ENCODE measurements around the gene TARP.
"Not testable (repeated sequence)": the region's sequence is repeated elsewhere in the genome, so short reads cannot be mapped to it uniquely, and the experiment has no call there.

The TARP gene

GRCh38 chr7:38280707-38281106, 7.3 kb upstream of the TARP start:
- no peak for DNase-seq (ENCODE audit: low read depth)
- no peak overlapping the region for H3K4me3 ChIP-seq (ENCODE audit: low read depth, low read length)
- TF ChIP-seq CTCF (conservative IDR thresholded peaks at IDR 0.05; ENCODE audit: low read depth, low read length) = no peak

- no peak overlapping the region for H3K4me3 ChIP-seq (ENCODE audit: low read depth, low read length)
- no peak for TF ChIP-seq CTCF (conservative IDR thresholded peaks at IDR 0.05; ENCODE audit: low read depth, low read length)
- no peak for DNase-seq (ENCODE audit: low read depth)
Measured at GRCh38 chr7:38280000-38280399, 6.6 kb upstream of the TARP start.

GRCh38 chr7:38276096-38276877, 2.9 kb upstream of the TARP start:
- DNase-seq (ENCODE audit: low read depth) = no peak
- H3K4me3 ChIP-seq (ENCODE audit: low read depth, low read length) = no peak overlapping the region
- no peak for TF ChIP-seq CTCF (conservative IDR thresholded peaks at IDR 0.05; ENCODE audit: low read depth, low read length)

GRCh38 chr7:38274927-38275620, 1.6 kb upstream of the TARP start:
- no peak overlapping the region for H3K4me3 ChIP-seq (ENCODE audit: low read depth, low read length)
- DNase-seq (ENCODE audit: low read depth) = no peak
- no peak for TF ChIP-seq CTCF (conservative IDR thresholded peaks at IDR 0.05; ENCODE audit: low read depth, low read length)

- H3K4me3 ChIP-seq (ENCODE audit: low read depth, low read length) = no peak overlapping the region
- DNase-seq (ENCODE audit: low read depth) = no peak
- no peak for TF ChIP-seq CTCF (conservative IDR thresholded peaks at IDR 0.05; ENCODE audit: low read depth, low read length)
Measured at GRCh38 chr7:38274486-38274885, 1.1 kb upstream of the TARP start.

- H3K4me3 ChIP-seq (ENCODE audit: low read depth, low read length); DNase-seq (ENCODE audit: low read depth): not testable (repeated sequence)
Measured at GRCh38 chr7:38270405-38270804, 3.0 kb downstream of the TARP start.

- not testable (repeated sequence) for DNase-seq (ENCODE audit: low read depth); H3K4me3 ChIP-seq (ENCODE audit: low read depth, low read length)
Measured at GRCh38 chr7:38269704-38270346, 3.6 kb downstream of the TARP start.

- not testable (repeated sequence) for H3K4me3 ChIP-seq (ENCODE audit: low read depth, low read length); DNase-seq (ENCODE audit: low read depth)
Measured at GRCh38 chr7:38265958-38266357, 7.5 kb downstream of the TARP start.

- DNase-seq (ENCODE audit: low read depth); H3K4me3 ChIP-seq (ENCODE audit: low read depth, low read length): not testable (repeated sequence)
Measured at GRCh38 chr7:38264602-38265001, 8.8 kb downstream of the TARP start.

- not testable (repeated sequence) for DNase-seq (ENCODE audit: low read depth); H3K4me3 ChIP-seq (ENCODE audit: low read depth, low read length)
Measured at GRCh38 chr7:38263274-38263673, 10.2 kb downstream of the TARP start.
